WTC11 (cell line): ENCODE measurements around the gene MACROD2. TPM values are rescaled to one million over a fixed set of nuclear protein-coding genes. Genes with fewer than 3 reads are reported as not detected.

Experiments used
- ATAC-seq: fragments of 200-7000 bp; cut with Tn5 transposase; 2 replicates; pipeline ENCODE4 v1.10.0; 2021; ENCODE audit warnings: mild to moderate bottlenecking, moderate library complexity
- CTCF ChIA-PET: fragments of 300-600 bp; sonication (Branson Sonifier 250); formaldehyde crosslinking; loops from one replicate; lab custom pipeline; 2021; ENCODE audit warnings: antibody characterized with exemption; lab: Charles Lee
- POLR2A ChIA-PET: fragments of 350-600 bp; sonication (Branson Sonifier 250); formaldehyde crosslinking; loops from one replicate; lab custom pipeline; 2021; ENCODE audit warnings: antibody characterized with exemption; lab: Charles Lee
- DNase-seq: peaks from one replicate; pipeline ENCODE4 v3.0.0; 2021; ENCODE audit warnings: low spot score
- H3K27ac Mint-ChIP-seq: 2 replicates; pipeline ENCODE4 v1.8.0; 2021; ENCODE audit warnings: mixed read lengths
- H3K27me3 Mint-ChIP-seq: 2 replicates; pipeline ENCODE4 v1.8.0; 2021; ENCODE audit warnings: low read depth, mild to moderate bottlenecking, moderate library complexity, mixed read lengths
- H3K36me3 Mint-ChIP-seq: 2 replicates; pipeline ENCODE4 v1.8.0; 2021; ENCODE audit warnings: mixed read lengths
- H3K4me1 Mint-ChIP-seq: 2 replicates; pipeline ENCODE4 v1.8.0; 2022; ENCODE audit warnings: mixed read lengths
- H3K4me3 Mint-ChIP-seq: 2 replicates; pipeline ENCODE4 v1.8.0; 2021; ENCODE audit warnings: mild to moderate bottlenecking, moderate library complexity, mixed read lengths
- H3K9me3 Mint-ChIP-seq: 2 replicates; pipeline ENCODE4 v1.8.0; 2021; ENCODE audit warnings: mixed read lengths
- AR ChIP-seq: fragments of 250-450 bp; sonication (Bioruptor Pico); IDR thresholded peaks from 2 replicates; pipeline ENCODE4 v1.9.0; 2021; ENCODE audit warnings: mild to moderate bottlenecking
- CBFB ChIP-seq: sonication (generic); formaldehyde crosslinking; IDR thresholded peaks from 2 replicates; pipeline ENCODE4 v1.8.1; 2022; ENCODE audit warnings: mild to moderate bottlenecking, low read depth, missing genetic modification reagents
- FOXP1 ChIP-seq: sonication (generic); formaldehyde crosslinking; IDR thresholded peaks from 2 replicates; pipeline ENCODE4 v1.8.0; 2022; ENCODE audit warnings: missing genetic modification reagents, mild to moderate bottlenecking, moderate library complexity, borderline replicate concordance
- MXD4 ChIP-seq: fragments of 250-450 bp; sonication (Bioruptor Pico); IDR thresholded peaks from 2 replicates; pipeline ENCODE4 v1.8.0; 2021; ENCODE audit warnings: mild to moderate bottlenecking, moderate library complexity, borderline replicate concordance
- NFYB ChIP-seq: sonication (generic); formaldehyde crosslinking; conservative IDR thresholded peaks from 2 replicates; pipeline ENCODE4 v1.8.0; 2022; ENCODE audit warnings: low read depth, missing genetic modification reagents
- PRDM15 ChIP-seq: sonication (generic); formaldehyde crosslinking; IDR thresholded peaks from 2 replicates; pipeline ENCODE4 v1.8.0; 2022; ENCODE audit warnings: missing genetic modification reagents
- RELA ChIP-seq: sonication (generic); formaldehyde crosslinking; IDR thresholded peaks from 2 replicates; pipeline ENCODE4 v1.8.1; 2022; ENCODE audit warnings: missing genetic modification reagents, mild to moderate bottlenecking, borderline replicate concordance
- SOX15 ChIP-seq: fragments of 250-450 bp; sonication (Bioruptor Pico); IDR thresholded peaks from 2 replicates; pipeline ENCODE4 v1.9.0; 2021; ENCODE audit warnings: mild to moderate bottlenecking
- TP53 ChIP-seq: sonication (generic); formaldehyde crosslinking; IDR thresholded peaks from 2 replicates; pipeline ENCODE4 v1.8.1; 2023; ENCODE audit warnings: mild to moderate bottlenecking, missing genetic modification reagents
- USF1 ChIP-seq: sonication (generic); formaldehyde crosslinking; IDR thresholded peaks from 2 replicates; pipeline ENCODE4 v1.8.0; 2022; ENCODE audit warnings: mild to moderate bottlenecking, missing genetic modification reagents
- ZNF219 ChIP-seq: sonication (generic); formaldehyde crosslinking; IDR thresholded peaks from 2 replicates; pipeline ENCODE4 v1.8.0; 2023; ENCODE audit warnings: missing genetic modification reagents, mild to moderate bottlenecking, borderline replicate concordance
- ZNF263 ChIP-seq: sonication (generic); formaldehyde crosslinking; IDR thresholded peaks from 2 replicates; pipeline ENCODE4 v1.8.1; 2022; ENCODE audit warnings: low read depth, mild to moderate bottlenecking, moderate library complexity, missing genetic modification reagents
- ZNF425 ChIP-seq: fragments of 250-450 bp; sonication (Bioruptor Pico); conservative IDR thresholded peaks from 2 replicates; pipeline ENCODE4 v1.9.0; 2021; ENCODE audit warnings: mild to moderate bottlenecking
- ZNF532 ChIP-seq: fragments of 250-450 bp; sonication (Bioruptor Pico); IDR thresholded peaks from 2 replicates; pipeline ENCODE4 v1.9.0; 2021; ENCODE audit warnings: mild to moderate bottlenecking, borderline replicate concordance
- total RNA-seq: library from RNA; stranded (reverse); gene quantifications from 3 replicates; pipeline ENCODE4 v1.2.3, GENCODE V29; 2021

MACROD2 gene
- total RNA-seq, 1 experiment from 2014 or later, result 4.1 TPM

GRCh38 chr20:15336011-15336410 lies 1340.7 kb downstream of the MACROD2 start (continued):
- TF ChIP-seq PRDM15 (CRISPR knock-in tag) (no peak), ZNF425 (CRISPR knock-in tag) (no peak), ZNF219 (CRISPR knock-in tag) (no peak)

GRCh38 chr20:15336536-15336935 lies 1341.2 kb downstream of the MACROD2 start:
- TF ChIP-seq USF1 (no peak), NFYB (CRISPR knock-in tag) (no peak), ZNF532 (no peak), TP53 (CRISPR knock-in tag) (no peak), SOX15 (CRISPR knock-in tag) (no peak), FOXP1 (no peak), AR (CRISPR knock-in tag) (no peak), MXD4 (CRISPR knock-in tag) (no peak), ZNF219 (CRISPR knock-in tag) (no peak), CBFB (CRISPR knock-in tag) (no peak), ZNF263 (no peak), RELA (CRISPR knock-in tag) (no peak)
- Mint-ChIP-seq H3K36me3 (no peaks in the 10 kb centered on the region), H3K27ac (no peak overlapping the region; the same call in none of the 2 replicates), H3K9me3 (no peaks in the 10 kb centered on the region), H3K4me3 (no peak overlapping the region), H3K4me1 (peaks cover 21% of the 10 kb centered on the region), H3K27me3 (no peaks in the 10 kb centered on the region)
- no peak for DNase-seq
- POLR2A ChIA-PET, result no interaction called here
- CTCF ChIA-PET, result no interaction called here
- no peak for ATAC-seq
